Activated CD4-positive, CD25-positive, alpha-beta regulatory T cell (primary cell): ENCODE results near the gene DST.

ENCODE experiments used
- DNase-seq, 4 experiments: peaks; one replicate each; lab custom pipeline; 2025; lab: John Stamatoyannopoulos, UW

Gene DST

GRCh38 chr6:56433119-56433518 is 209.6 kb downstream of the DST start:
- no peak for DNase-seq

GRCh38 chr6:56432194-56432593 is 210.5 kb downstream of the DST start:
- no peak for DNase-seq

GRCh38 chr6:56430629-56431600 is 211.8 kb downstream of the DST start:
- no peak for DNase-seq

GRCh38 chr6:56424542-56425083 is 218.1 kb downstream of the DST start:
- DNase-seq, result no peak

- DNase-seq, result no peak
Measured at GRCh38 chr6:56424064-56424463, 218.6 kb downstream of the DST start.

GRCh38 chr6:56420296-56420695 is 222.4 kb downstream of the DST start:
- no peak for DNase-seq

- no peak for DNase-seq
Measured at GRCh38 chr6:56419191-56419590, 223.5 kb downstream of the DST start.

GRCh38 chr6:56417823-56418222 is 224.9 kb downstream of the DST start:
- no peak for DNase-seq

GRCh38 chr6:56416247-56416646 is 226.4 kb downstream of the DST start:
- no peak for DNase-seq

GRCh38 chr6:56408976-56409375 is 233.7 kb downstream of the DST start:
- DNase-seq, result no peak
